Right ventricle myocardium inferior (tissue), 1 donor: Measurements from ENCODE around the gene TSPAN8. TPM values are rescaled to one million over a fixed set of nuclear protein-coding genes. Genes with fewer than 3 reads are reported as not detected.
"Not testable (repeated sequence)": the region's sequence is repeated elsewhere in the genome, so short reads cannot be mapped to it uniquely, and the experiment has no call there.

Experiments
- ATAC-seq: fragments of 200-7000 bp; cut with Tn5 transposase; one replicate; pipeline ENCODE4 v1.9.1; 2020; ENCODE audit warnings: mild to moderate bottlenecking, moderate library complexity
- DNase-seq: peaks from one replicate; pipeline ENCODE4 v3.0.0; 2021; ENCODE audit errors: missing footprints
- intact Hi-C: fragments of 100-400 bp; cut with DNase I; formaldehyde crosslinking; loops from one replicate; pipeline ENCODE4 v1.11.0; 2022
- total RNA-seq: library from RNA; stranded (reverse); fragmentation: NEBNext Ultra II Directional; extraction: Animal tissue kit (Norgen Biotek cat#: 25700); gene quantifications from one replicate; pipeline ENCODE4 v1.2.1, GENCODE V29; 2021
- donor health status: DM: no; HTN: yes; CAD: no; lungs with severe emphysema.

TSPAN8 gene
- total RNA-seq, 1 donor from 2014 or later = not detected

DNA sequence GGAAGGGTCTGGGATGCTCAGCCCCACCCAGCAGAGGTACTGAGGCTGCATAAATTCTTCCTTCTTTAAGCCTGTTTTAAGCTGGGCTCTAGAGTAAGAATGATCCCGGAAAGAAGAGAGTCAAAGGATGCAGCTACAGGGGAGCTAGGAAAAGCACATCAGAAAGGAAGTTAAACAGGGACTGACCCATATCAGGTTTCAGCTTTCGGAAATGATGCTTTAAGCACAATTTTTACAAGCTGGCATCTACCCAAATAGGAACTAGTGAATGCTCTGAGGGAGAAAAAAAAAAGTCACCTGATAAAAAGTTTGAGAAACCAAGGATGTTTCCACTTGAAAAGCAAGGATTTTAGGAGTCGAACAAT is 22.0 kb downstream of the TSPAN8 start:
- ATAC-seq (no peak), DNase-seq (no peak)
- intact Hi-C loops = no loop called here

DNA sequence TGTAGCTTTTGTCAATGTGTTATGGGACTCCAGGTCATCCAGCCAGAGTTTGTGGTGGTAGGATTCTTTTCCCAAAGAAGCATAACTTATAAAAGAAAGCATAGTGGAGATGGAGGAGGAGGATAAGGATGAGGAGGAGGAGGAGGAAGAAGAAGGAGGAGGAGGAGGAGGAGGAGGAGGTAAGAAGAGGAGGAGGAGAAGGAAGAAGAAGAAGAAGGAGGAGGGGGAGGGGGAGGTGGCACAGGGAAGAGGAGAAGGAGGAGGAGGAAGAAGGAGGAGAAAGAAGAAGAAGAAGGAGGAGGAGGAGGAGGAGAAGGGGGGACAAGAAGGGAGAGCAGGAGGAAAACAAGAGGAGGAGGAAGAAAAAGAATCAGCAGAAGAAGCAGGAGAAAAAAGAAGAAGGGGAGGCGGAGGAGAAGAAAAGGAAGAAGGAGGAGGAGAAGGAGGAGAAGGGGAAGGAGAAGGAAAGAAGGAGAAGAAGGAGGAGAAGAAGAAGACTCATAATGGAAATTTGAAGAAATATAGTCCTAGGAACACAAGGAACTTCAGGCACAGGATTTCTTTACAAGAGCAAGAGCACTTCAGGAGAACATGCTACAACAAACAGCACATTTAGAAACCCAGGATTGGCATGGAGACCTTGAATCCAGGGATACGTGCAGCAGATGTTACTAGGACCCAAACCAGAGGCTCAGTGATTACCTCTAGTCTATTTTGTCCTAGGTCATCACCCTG is 22.6 kb downstream of the TSPAN8 start:
- ATAC-seq = no peak
- intact Hi-C loops = no loop called here
- no peak for DNase-seq

DNA sequence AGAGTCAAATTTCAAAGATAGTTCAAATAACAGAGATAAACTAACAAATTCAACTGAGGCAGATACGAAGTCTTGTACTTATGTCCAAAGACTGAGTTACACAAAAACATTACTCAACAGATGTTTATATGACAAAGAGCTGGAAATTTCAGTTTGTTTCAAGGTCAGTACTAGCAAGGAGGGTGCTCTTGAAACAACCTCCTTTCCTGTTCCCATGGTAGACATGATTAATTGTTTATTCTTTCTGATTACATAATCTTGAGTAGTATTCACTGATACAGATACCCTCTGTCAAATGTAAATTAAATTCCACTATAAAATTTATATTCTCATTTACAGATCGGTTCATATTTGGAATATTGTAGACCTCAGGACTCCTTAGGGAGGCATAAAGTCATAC is 23.4 kb downstream of the TSPAN8 start:
- intact Hi-C loops = no loop called here
- ATAC-seq (no peak), DNase-seq (no peak)

DNA sequence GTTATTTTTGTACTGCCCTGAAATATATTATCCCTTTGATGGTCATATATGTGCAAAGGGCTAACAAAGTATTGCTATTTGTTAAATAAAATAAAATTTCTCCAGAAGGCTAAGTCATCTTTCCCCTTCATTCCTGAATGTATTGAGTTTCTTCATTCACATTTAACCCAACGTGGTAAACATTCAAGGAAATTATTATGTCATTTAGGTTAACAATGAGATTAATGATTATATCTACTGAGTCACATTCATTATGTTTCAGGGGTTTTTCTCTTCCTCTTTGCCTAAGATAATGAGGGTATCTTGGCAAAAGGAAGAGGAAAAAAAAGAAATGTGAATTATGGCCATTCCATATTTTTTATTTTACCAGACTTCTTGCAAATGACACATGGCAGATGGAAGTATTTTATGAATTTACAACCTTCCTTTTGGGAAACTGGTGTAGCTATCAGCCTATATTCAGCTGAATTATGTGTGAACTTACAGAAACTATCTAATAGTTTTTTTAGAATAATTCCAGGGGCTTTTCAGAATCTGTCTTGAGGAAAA is 27.2 kb downstream of the TSPAN8 start:
- intact Hi-C loops = no loop called here
- ATAC-seq (no peak), DNase-seq (no peak)

DNA sequence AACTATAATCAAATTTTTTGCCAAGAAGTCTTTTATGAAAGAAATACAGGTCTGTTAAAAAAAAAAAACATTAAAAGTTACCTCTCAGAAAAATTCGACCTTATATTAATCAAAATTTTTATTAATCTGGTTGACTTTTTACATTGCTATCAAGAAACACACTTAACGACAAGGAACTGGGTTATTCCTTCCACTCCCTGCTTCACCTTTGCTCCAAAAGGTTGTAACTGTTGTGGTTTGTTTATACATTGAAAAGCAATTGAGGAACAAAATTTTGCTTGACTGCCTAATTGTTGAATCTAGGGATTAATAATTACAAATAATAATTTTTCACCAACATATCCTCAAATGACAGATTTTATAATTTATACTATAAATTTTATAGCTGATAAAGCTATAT is 28.4 kb downstream of the TSPAN8 start:
- intact Hi-C loops = no loop called here
- ATAC-seq (no peak), DNase-seq (no peak)

DNA sequence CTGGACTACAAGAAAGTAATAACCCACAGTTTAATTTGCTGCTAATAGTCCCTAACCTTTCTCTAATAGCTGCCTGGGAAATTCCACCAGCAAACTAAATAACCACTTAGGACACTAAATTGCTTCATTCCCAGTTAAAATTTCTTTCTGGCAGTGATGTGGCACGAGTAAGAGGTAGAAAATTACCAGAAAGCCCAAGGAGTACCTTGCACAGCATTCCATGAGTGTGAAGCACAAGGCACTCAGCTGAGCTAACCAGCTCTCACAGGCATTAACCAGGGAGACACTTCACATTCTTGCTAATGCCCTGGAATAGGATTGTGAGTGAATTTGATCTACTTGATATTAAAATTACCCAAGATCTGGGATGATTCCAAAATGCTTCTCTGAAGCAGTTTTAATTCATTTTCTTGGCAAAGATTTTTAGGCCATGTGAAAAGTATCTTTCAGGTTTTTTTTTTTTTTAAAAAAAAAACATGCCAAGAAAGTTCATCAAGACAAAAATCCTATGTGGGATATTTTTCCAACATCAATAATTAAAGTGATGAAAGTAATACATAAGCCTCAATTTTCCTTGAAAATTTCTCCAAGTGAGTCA is 29.5 kb downstream of the TSPAN8 start:
- ATAC-seq = no peak
- intact Hi-C loops = no loop called here
- no peak for DNase-seq

DNA sequence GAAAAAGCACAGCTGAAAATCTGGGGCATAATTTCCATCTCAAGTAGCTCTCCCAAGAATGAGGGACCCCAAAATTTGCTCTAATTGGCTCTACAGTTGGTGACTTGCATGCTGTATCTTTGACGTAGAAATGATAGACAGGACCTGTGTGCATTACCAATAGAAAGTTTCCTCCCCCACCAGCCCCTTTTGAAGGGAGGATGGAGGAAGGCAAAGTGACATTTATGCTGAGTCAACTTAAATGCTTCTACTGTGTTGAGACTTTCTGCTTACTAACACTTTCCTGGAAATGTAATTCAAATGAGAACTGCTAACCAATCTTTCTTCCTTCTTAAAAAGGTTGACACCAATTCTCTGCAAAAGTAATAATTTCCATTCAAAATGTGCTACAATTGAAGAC is 31.9 kb downstream of the TSPAN8 start:
- intact Hi-C loops = no loop called here
- ATAC-seq (no peak), DNase-seq (no peak)

DNA sequence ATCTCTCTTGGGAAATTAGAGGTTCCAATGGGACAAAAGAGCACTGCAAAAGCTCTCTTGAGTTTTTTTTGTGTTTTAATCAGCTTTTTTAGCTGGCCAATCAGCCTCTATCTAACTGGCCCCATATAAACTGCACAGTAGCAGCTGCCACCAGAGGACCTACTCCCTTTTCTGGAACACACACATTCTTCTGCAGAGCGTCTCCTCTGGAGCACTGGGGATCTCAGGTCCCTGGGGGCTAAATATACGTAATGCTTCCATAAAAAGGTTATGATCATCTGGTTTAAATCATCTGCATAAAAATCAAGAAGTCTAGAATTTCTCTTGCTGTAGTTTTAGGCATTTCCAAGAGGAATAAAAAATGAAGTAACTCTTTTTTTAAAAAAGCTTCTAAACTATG is 32.3 kb downstream of the TSPAN8 start:
- intact Hi-C loops = no loop called here
- no peak for ATAC-seq
- DNase-seq = no peak

DNA sequence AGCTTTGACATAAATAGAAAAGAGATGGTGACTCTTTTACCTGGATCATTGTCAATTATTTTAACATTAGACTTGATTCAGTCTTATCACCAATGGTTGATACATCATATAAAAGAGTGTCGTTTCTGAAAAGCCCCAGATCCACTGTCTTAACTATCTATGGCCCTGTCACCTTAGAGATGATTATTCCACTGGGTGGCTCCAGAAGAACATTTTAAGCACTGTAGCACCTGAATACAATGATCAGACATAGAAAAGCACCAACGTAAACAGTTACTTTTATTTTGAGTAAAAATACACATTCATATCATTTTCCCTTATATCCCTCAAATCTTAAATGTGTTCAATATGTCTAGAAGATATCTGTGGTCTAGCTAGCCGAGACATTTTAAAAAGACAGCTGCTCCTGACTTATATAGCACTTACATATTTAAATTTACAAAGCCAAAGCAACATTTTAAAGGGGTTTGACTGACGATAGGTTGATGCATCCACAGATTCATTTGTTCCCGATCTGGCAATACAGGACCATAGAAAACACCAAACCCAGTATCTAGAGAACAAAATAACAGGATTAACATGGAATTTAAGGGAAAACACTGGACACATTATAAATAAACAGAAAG is 32.9 kb downstream of the TSPAN8 start:
- ATAC-seq (no peak), DNase-seq (no peak)
- intact Hi-C loops = no loop called here

DNA sequence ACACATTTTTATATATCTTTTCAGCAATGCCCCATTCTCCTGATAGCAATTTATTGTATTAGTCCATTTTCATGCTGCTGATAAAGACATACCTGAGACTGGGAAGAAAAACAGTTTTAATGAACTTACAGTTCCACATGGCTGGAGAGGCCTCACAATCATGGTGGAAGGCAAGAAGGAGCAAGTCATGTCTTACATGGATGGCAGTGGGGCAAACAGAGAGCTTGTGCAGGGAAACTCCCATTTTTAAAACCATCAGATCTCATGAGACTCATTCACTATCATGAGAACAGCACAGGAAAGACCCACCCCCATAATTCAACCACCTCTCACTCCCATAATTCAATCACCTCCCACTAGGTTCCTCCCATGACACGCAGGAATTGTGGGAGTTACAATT is 44.7 kb downstream of the TSPAN8 start:
- intact Hi-C loops, ATAC-seq, DNase-seq: not testable (repeated sequence)

DNA sequence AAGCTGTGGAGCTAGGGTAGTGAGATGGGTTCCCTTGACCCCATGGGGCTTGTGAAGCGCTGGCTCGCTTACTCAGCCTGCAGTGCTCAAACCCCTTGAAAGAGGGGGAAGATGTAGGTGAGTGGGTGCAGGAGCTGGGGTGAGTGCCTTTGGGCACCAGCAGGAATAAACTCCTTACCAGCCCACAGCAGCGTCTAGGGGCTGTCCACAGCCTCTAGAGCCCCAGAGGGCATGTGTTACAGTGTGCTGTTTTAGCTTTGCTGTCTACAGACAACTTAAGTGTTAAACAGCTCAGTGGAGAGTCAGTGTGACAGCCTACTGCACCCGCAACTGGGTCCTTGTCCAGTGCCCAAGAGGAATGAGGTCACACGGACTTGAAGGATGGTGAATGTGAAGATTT is 48.0 kb downstream of the TSPAN8 start:
- intact Hi-C loops = no loop called here
- no peak for ATAC-seq

DNA sequence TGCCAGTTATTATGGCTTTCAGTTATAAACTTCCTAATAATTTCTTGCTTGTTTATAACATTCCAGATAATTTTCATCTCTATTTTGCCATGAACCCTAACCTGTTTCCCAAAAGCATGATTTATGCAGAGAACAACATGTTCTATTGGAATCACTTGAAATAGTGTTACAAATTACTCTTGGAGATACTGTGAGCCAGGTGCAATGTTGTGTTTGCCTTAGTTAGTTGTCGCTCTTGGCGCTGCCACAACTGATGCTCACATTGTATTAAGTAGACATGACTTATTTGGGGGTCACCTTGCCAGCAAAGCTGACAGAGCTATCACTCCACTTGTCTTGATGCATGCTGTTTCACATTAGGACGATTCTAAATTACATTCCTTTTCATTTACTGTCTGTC is 49.4 kb downstream of the TSPAN8 start:
- DNase-seq (no peak), ATAC-seq (no peak)
- intact Hi-C loops = no loop called here

More for the DNA sequence above, 48.0 kb downstream of the TSPAN8 start:
- no peak for DNase-seq

DNA sequence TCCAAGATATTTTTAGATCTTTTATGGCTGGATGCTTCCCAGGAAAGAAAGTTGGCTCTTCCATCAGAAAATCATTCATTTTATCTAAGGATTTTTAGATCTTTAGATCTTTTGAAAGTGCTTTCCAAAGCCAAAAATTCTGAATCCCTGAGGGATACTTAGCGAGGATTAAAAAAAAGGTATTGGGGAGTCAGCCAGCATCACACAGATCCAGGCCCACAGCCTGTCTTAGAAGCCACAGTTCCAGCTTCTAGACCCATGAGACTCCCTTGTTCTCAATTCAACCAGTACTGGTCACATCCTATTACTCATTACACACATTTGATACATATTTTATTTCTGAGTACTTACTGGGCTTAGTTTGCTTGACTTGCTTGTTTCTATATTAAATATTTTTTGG is 49.9 kb downstream of the TSPAN8 start:
- DNase-seq (no peak), ATAC-seq (peak; percentile 72)
- intact Hi-C loops = no loop called here

DNA sequence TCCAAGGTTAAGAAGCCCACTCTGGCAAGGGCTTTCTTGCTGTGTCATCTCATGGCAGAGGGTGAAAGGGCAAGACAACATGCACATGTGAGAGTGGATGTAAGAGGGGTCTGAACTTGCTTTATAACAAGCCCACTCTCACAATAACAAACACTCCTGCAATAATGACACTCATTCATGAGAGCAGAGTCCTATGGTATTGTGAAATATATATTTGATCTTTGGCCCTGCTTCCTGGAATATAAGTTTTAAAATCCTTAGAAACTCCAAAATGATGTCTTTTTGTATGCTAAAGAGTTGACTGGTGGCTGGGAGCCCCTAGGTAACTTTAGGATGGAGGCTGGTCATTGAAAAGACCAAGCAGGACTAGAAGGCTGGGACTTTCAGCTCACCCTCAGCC is 51.8 kb downstream of the TSPAN8 start:
- no peak for DNase-seq
- intact Hi-C loops = no loop called here
- ATAC-seq = no peak

DNA sequence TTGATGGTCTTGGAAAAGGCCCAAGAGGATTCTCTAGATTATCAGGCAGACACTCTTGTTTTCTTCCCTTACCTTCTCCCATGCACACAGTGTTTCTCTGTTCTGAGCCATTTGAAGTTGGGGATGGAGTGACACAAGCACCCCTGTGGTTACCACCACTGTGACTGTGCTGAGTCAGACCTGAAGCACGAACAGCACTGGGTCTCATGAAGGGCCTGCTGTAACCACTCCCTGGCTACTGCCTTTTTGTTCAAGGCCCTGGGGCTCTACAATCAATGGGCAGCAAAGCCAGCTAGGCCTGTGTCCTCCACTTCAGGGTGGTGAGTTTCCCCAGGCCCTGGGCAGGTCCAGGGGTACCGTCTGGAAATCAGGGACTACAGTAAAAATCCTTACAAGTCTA is 65.5 kb downstream of the TSPAN8 start:
- ATAC-seq = no peak

DNA sequence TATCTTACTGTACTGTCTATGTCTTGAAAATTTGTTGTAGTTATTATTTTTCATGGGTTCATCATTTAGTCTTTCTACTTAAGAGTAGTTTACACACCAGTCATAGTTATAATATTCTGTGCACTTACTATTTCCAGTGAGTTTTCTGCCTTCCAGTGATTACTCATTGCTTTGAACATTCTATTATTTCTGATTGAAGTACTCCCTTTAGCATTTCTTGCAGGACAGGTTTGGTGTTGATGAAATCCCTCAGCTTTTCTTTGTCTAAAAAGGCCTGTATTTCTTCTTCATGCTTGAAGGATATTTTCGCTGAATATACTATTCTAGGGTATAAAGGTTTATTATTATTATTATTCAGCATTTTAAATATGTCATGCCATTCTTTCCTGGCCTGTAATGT is 66.8 kb downstream of the TSPAN8 start:
- intact Hi-C loops = no loop called here

More for the DNA sequence above, 65.5 kb downstream of the TSPAN8 start:
- DNase-seq = no peak
- intact Hi-C loops = no loop called here

DNA sequence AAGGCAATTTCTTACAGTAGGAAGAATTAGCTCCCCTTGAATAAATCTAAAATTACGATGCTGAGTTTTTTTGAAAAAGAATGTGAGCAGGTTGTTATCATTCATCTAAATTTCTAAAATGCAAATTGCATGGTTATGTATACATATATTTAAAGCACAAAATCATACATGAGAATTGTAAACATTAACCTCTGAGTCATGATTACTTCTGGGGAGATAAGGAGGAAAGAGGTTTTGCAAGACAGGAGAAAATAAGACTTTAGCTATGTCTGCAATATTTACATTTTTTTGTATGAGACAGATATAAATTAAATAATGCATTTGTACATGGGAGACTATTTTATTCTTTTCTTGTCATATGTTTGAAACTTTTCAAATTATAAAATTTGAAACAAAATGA is 72.2 kb downstream of the TSPAN8 start:
- intact Hi-C loops = no loop called here
- ATAC-seq = no peak
- DNase-seq = no peak

More for the DNA sequence above, 66.8 kb downstream of the TSPAN8 start:
- DNase-seq = no peak
- ATAC-seq = no peak

DNA sequence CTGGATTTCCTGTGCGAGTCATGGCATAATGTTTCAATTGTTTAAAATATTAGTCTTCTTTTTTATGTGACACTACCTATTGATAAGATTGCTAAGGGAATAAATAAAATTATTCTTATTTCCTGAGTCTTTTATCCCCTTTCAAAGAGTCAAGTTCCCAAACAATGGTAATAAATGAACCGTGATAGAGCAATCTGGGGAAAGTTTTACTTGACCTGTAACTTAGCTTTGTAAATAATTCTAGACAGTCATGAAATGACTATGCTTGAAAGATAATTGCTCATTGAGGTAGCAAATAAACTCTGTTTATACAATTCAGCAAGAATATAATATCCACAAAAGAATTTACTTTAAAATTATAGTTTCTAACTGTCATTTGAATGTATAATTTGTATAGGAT is 82.1 kb downstream of the TSPAN8 start:
- DNase-seq = no peak
- intact Hi-C loops = no loop called here
- no peak for ATAC-seq
